K562 (cell line): Measurements from ENCODE around the gene TSPAN18. TPM values are rescaled to one million over a fixed set of nuclear protein-coding genes. Genes with fewer than 3 reads are reported as not detected.

Experiments used
- ATAC-seq: fragments of 200-7000 bp; cut with Tn5 transposase; 3 replicates; pipeline ENCODE4 v1.9.1; 2020; ENCODE audit warnings: moderate library complexity
- BruUV-seq: library from RNA; stranded (reverse); fragments of 400-500 nt; replicated peaks from 2 replicates; lab custom pipeline; 2021; lab: Mats Ljungman, UMichigan
- CTCF ChIA-PET: fragments of 300-600 bp; formaldehyde crosslinking; extraction: SDS; loops from one replicate; lab custom pipeline; 2021; ENCODE audit warnings: low intra/inter-chr PET ratio; lab: Yijun Ruan, JAX
- POLR2A ChIA-PET: fragments of 300-600, 350-650 bp; sonication (Branson Sonifier 250); formaldehyde crosslinking; extraction: SDS; loops from one replicate; lab custom pipeline; 2021; ENCODE audit warnings: antibody characterized with exemption, inconsistent platforms; lab: Yijun Ruan, JAX
- DNase-seq, 4 experiments: peaks; one replicate each; pipeline versions ENCODE4 v3.0.0 to v3.0.0-alpha.2; 2011 to 2018; ENCODE audit warnings: low spot score in 3 of 4, mixed read lengths in 3 of 4; ENCODE audit errors: extremely low read depth in 1 of 4
- FAIRE-seq: peaks from 2 replicates; lab custom pipeline; 2011; peaks lifted over from hg19 to GRCh38; lab: Jason Lieb, UNC
- H2AFZ ChIP-seq: 2 replicates; pipeline ENCODE4 v1.6.0; 2011; ENCODE audit warnings: low read depth, low read length, control low read depth, inconsistent platforms
- H3K27ac ChIP-seq: fragments of 200-600 bp; 3 replicates; pipeline ENCODE4 v1.8.0; 2011; ENCODE audit warnings: low read depth, mild to moderate bottlenecking, control low read depth, inconsistent platforms, low read length, moderate library complexity, mixed read lengths; ENCODE audit errors: extremely low read depth
- H3K27me3 ChIP-seq, 2 experiments: fragments of 300-600 bp in 1 of 2; 2 replicates in 1 of 2; 3 replicates in 1 of 2; pipeline versions ENCODE4 v1.6.0 to v1.8.0; 2011; ENCODE audit warnings: inconsistent platforms in 2 of 2, low read length in 2 of 2, mild to moderate bottlenecking in 1 of 2, mixed read lengths in 1 of 2, moderate library complexity in 1 of 2; ENCODE audit not compliant: control insufficient read depth in 2 of 2, insufficient read depth in 2 of 2
- H3K36me3 ChIP-seq: fragments of 300-600 bp; 3 replicates; pipeline ENCODE4 v1.8.0; 2011; ENCODE audit warnings: mild to moderate bottlenecking, low read length, inconsistent platforms; ENCODE audit not compliant: control insufficient read depth, insufficient read depth
- H3K4me1 ChIP-seq, 2 experiments: fragments of 200-600 bp in 1 of 2; replicated peaks in 1 of 2; 2 replicates in 1 of 2; 3 replicates in 1 of 2; pipeline versions ENCODE4 v1.5.1 to v1.8.0; 2011; ENCODE audit warnings: inconsistent platforms in 2 of 2, low read length in 2 of 2, mild to moderate bottlenecking in 1 of 2, mixed read lengths in 1 of 2, moderate library complexity in 1 of 2; ENCODE audit not compliant: control insufficient read depth in 2 of 2, insufficient read depth in 2 of 2
- H3K4me2 ChIP-seq: 2 replicates; pipeline ENCODE4 v1.6.1; 2011; ENCODE audit warnings: low read length, control low read depth, inconsistent platforms, mixed read lengths; ENCODE audit not compliant: insufficient read depth
- H3K4me3 ChIP-seq: fragments of 200-600 bp; sonication (generic), shearing (Covaris generic); 2 replicates; pipeline ENCODE4 v1.5.1; 2016; ENCODE audit warnings: control low read depth, inconsistent platforms
- H3K79me2 ChIP-seq: fragments of 200-600 bp; 3 replicates; pipeline ENCODE4 v1.8.0; 2011; ENCODE audit warnings: low read length, inconsistent platforms; ENCODE audit not compliant: control insufficient read depth, insufficient read depth
- H3K9ac ChIP-seq, 2 experiments: 2 replicates each; pipeline versions ENCODE4 v1.6.0 to v1.6.1; 2011; ENCODE audit warnings: low read depth in 2 of 2, low read length in 2 of 2, control low read depth in 1 of 2, inconsistent platforms in 1 of 2, mild to moderate bottlenecking in 1 of 2, mixed read lengths in 1 of 2; ENCODE audit not compliant: insufficient read depth in 1 of 2
- H3K9me1 ChIP-seq: one replicate; pipeline ENCODE4 v1.6.0; 2011; ENCODE audit warnings: inconsistent platforms, mild to moderate bottlenecking, low read length, moderate library complexity; ENCODE audit not compliant: control insufficient read depth, insufficient read depth
- H3K9me3 ChIP-seq: replicated peaks from 2 replicates; pipeline ENCODE4 v1.5.1; 2011; ENCODE audit warnings: low read depth, low read length, inconsistent platforms; ENCODE audit not compliant: control insufficient read depth, insufficient read depth
- H4K20me1 ChIP-seq: replicated peaks from 2 replicates; pipeline ENCODE4 v1.6.1; 2011; ENCODE audit warnings: low read length, inconsistent platforms, mixed read lengths; ENCODE audit not compliant: control insufficient read depth, insufficient read depth
- POLR3A ChIP-seq: IDR thresholded peaks from 2 replicates; pipeline ENCODE4 v1.6.1; 2011; ENCODE audit warnings: borderline replicate concordance, mild to moderate bottlenecking, moderate library complexity; ENCODE audit not compliant: insufficient read length, insufficient read depth; ENCODE audit errors: extremely low read depth
- WHSC1 ChIP-seq: IDR thresholded peaks from one replicate; pipeline ENCODE4 v1.6.1; 2012; ENCODE audit warnings: low read length, control low read depth, inconsistent platforms
- ZKSCAN3 ChIP-seq: fragments of 250-450 bp; sonication (Bioruptor Pico); IDR thresholded peaks from 2 replicates; pipeline ENCODE4 v1.4.0; 2020
- ZKSCAN8 ChIP-seq: fragments of 200-800 bp; sonication (Bioruptor generic); IDR thresholded peaks from 2 replicates; pipeline ENCODE4 v1.6.1; 2016; ENCODE audit warnings: missing genetic modification characterization, missing compliant biosample characterization
- WGBS: fragments of 100-300 bp; shearing (Covaris generic); methylation state at CpG from one replicate; pipeline ENCODE4 v1.1.6; 2016; ENCODE audit warnings: low coverage, mixed read lengths; ENCODE audit not compliant: insufficient coverage; ENCODE audit errors: missing lambda C conversion rate; 5-methylcytosine and 5-hydroxymethylcytosine counted together
- in situ Hi-C: fragments of 300-500 bp; cut with MboI; formaldehyde crosslinking; loops from 4 replicates; pipeline ENCODE4 v1.15.0; 2018; ENCODE audit warnings: inconsistent platforms, mixed read lengths
- intact Hi-C: fragments of 100-400 bp; cut with micrococcal nuclease; formaldehyde crosslinking; loops from 2 replicates; pipeline ENCODE4 v1.14.2; 2022
- polyA plus RNA-seq, 8 experiments: library from polyadenylated mRNA; depleted of rRNA in 4 of 8; stranded (reverse) in 5 of 8; unstranded in 3 of 8; fragments of >200 nt; fragmentation: Nextera tagmentation in 2 of 8; fragmentation: Illumina TruSeq in 1 of 8; extraction: Ambion mirVana in 2 of 8; extraction: Trizol in 1 of 8; gene quantifications; 2 replicates each; pipeline versions ENCODE4 v1.2.1 to v1.2.3, GENCODE V29; 2011 to 2014; ENCODE audit warnings: inconsistent platforms in 1 of 8, missing spikeins in 1 of 8
- total RNA-seq, 7 experiments: library from RNA; depleted of rRNA in 6 of 7; stranded (reverse); fragments of >200 nt in 6 of 7; fragmentation: Illumina TruSeq in 2 of 7; extraction: Trizol in 2 of 7; gene quantifications; 2 replicates each; pipeline versions ENCODE4 v1.2.1 to v1.2.3, GENCODE V29; 2011 to 2021; ENCODE audit warnings: low replicate concordance in 1 of 7
- TF ChIP-seq, protein P1 (sequence below): sonication (generic); formaldehyde crosslinking; IDR thresholded peaks from 2 replicates; pipeline ENCODE4 v1.8.0; 2022; ENCODE audit warnings: mild to moderate bottlenecking, missing genetic modification reagents

The TSPAN18 gene
- total and polyA plus RNA-seq, 9 of the 15 experiments (the other 6 are each of a cell fraction or from before 2014, with no cell fraction given) = 0.17 to 0.35 (median 0.22) TPM; not detected in 4

DNA sequence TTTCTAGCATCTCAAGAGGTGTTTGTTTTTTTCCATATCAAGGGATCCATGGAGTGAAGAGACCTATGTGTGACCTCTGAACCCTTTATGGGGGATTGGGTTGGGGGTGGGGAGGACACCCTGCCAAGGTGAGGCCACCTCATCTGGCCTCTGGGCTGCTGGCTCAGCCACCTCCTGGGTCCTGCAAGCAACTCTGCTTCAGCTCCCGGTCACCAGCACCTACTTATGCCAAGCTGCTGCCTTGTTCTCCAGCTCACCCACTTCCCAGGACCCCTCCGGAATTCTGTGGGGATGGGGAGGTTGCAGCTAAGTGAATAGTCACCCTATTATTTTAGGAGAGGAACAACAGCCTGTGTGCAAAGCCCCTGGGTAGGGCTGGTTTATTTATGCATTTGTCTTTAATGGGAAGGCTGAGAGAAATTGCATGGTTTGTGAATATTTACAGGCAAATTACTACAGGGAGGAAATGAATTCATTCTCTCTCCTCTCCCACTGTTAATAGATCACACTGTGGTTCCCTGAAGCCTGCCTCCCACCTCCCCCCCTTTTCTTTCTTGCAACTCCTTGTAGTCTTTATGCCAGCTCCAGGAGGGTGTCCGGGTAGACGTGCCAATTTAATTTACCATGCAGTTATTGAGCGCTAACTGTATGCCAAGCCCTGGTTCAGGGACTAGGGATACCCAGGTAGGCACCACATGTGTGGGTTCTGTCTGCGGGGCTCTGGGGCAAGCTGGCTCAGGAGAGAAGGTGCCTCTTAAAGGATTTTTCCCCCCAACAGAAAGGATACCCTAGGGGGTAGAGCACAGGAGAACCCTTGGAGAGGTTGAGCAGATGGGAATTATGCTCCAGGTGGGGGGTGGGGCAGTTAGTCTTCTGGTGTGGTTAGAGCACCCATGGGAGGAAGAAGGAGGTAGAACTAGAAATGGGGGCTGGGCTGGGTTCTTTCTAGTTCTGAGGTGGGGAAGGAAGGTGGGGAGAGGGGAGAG lies 50.7 kb downstream of the TSPAN18 start:
- WGBS = 58% methylated on average over 6 of the region's 6 CpGs
- ChIA-PET CTCF (no interaction called here), POLR2A (interaction anchor here (0.6 to 1.5 kb wide), 3 partner anchors 11 to 382 kb away, joined by 3 to 4 read pairs (median 3); no protein-coding TSS in a partner anchor)
- H3K4me1 ChIP-seq = peaks cover 8 to 30% of the 10 kb centered on the region in 2 experiments; a peak in 3 of 5 replicates
- peak overlapping the region; percentile 68 for H2AFZ ChIP-seq
- 0 out of 2 replicates have a peak overlapping the region, but pooled peaks have one; percentile 22 for H3K4me2 ChIP-seq
- H3K9me1 ChIP-seq = no peaks in the 10 kb centered on the region
- no peak overlapping the region for H3K9ac ChIP-seq
- H3K27ac ChIP-seq = no peak overlapping the region
- BruUV-seq = no TSS peak
- intact Hi-C loops (loop anchor here (5.0 kb wide), 1 partner anchor 50 kb away; the partner anchor contains the start of gene TSPAN18), in situ Hi-C loops (no loop called here)
- ATAC-seq (no peak), DNase-seq (peak in 1 of 4 experiments; percentile 22), FAIRE-seq (no peak)
- H3K9me3 ChIP-seq = no peaks in the 10 kb centered on the region; the same call in 1 of the 2 replicates
- TF ChIP-seq ZKSCAN8 (CRISPR knock-in tag) (peak; percentile 56; the same call in 1 of the 2 replicates), ZKSCAN3 (CRISPR knock-in tag) (no peak), POLR3A (no peak), WHSC1 (no peak)
- TF ChIP-seq, protein P1, sequence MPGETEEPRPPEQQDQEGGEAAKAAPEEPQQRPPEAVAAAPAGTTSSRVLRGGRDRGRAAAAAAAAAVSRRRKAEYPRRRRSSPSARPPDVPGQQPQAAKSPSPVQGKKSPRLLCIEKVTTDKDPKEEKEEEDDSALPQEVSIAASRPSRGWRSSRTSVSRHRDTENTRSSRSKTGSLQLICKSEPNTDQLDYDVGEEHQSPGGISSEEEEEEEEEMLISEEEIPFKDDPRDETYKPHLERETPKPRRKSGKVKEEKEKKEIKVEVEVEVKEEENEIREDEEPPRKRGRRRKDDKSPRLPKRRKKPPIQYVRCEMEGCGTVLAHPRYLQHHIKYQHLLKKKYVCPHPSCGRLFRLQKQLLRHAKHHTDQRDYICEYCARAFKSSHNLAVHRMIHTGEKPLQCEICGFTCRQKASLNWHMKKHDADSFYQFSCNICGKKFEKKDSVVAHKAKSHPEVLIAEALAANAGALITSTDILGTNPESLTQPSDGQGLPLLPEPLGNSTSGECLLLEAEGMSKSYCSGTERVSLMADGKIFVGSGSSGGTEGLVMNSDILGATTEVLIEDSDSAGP = no peak
- H3K36me3 ChIP-seq = no peaks in the 10 kb centered on the region
- H4K20me1 ChIP-seq = peaks cover 5% of the 10 kb centered on the region; the same call in 1 of the 2 replicates
- H3K79me2 ChIP-seq = no peaks in the 10 kb centered on the region
- no peak overlapping the region for H3K4me3 ChIP-seq
- peaks cover 4 to 14% of the 10 kb centered on the region in 2 experiments; a peak in 3 of 5 replicates for H3K27me3 ChIP-seq
